ENCODE results near the gene UNC45A.

Gene UNC45A

DNA sequence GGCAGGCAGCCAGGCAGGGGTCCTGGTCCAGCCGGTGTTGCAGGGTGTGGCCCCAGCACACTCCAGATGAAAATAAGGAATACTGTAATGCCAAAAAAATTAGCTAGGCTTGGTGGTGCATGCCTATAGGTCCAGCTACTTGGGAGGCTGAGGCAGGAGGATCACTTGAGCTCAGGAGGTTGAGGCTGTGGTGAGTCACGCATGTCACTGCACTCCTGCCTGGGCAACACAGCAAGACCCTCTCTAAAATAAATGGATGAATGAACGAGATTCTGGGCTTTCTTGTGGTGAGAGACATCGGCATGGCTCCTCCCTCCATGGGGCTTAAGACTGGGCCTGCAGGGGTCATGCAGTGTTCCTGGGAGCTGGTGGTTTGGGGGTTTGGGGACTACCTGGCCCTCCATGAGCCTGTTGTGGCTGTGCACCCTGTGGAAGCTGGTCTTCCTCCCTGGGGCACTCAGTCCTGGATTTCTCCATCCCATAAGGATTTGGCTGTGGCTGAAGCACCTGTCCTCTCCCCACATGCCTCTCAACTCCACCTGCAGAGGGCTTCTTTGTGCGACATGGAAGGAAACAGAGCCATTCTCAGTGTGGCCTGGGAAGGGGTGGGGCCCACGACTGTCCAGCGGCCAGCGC is 12.0 kb downstream of the UNC45A start:
- no peak for DNase-seq

DNA sequence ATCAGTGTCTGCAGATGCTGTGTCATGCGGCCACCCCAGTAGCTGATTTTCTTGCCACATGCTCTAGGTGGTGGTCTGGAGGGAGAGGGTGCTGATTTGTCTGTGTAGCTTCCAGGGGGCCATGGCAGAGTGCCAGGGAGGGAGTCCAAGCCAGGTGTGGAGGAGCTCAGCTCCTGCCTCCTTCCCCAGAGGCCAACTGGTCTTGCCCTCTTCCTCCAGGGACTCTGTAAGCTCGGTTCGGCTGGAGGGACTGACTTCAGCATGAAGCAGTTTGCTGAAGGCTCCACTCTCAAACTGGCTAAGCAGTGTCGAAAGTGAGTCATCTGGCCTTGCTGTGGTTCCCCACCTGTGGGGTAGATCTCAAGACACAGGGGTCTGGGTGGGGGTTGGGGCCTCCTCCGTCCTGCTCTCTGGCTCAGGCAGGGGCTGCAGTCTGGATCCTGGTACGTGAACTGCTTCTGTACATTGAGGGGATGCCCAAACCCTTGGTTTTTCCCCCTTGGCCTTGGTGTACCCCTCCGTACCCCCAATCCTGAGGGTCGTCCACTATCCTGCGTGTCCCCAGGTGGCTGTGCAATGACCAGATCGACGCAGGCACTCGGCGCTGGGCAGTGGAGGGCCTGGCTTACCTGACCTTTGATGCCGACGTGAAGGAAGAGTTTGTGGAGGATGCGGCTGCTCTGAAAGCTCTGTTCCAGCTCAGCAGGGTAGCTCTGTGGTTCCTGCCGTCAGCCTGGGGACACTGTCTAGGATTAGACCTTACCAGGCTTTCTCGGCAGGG is 12.7 kb downstream of the UNC45A start:
- DNase-seq, result no peak

DNA sequence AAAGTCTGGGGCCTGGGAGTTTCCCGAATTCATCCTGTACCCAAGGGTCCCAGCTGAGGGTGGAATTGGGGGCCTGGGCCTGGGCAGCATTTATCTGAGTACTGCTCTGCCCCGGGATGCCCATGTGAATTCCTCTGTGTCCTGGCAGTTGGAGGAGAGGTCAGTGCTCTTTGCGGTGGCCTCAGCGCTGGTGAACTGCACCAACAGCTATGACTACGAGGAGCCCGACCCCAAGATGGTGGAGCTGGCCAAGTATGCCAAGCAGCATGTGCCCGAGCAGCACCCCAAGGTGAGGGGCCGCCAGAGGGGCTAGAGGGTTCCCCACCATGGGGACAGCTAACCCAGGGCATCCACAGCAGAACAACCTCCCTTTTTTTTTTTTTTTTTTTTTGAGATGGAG is 13.4 kb downstream of the UNC45A start:
- no peak for DNase-seq

DNA sequence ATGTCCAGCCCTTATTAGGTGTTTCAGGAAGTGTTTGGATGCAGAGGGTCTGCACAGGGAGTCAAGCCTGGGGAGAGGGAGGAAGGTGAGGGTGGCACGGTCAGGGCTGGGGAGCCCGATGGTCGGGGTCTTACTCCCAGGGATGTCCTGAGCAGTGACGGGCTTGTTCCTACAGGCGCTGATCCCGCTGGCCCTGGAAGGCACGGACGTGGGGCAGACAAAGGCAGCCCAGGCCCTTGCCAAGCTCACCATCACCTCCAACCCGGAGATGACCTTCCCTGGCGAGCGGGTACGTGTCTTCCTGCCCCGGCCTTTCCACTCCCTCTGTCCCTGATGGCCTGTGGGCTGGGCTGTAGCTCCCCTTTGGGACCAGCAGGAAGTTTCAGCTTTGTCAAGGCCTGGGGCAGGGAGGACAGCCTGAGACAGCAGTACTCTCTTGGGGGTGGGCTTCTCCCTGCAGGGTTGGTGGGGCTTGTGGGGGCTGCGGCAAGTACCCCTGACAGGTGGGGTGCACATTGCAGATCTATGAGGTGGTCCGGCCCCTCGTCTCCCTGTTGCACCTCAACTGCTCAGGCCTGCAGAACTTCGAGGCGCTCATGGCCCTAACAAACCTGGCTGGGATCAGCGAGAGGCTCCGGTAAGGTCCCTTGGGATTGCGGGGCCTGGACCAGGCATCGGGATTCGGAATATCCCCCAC is 15.0 kb downstream of the UNC45A start:
- no peak for DNase-seq

DNA sequence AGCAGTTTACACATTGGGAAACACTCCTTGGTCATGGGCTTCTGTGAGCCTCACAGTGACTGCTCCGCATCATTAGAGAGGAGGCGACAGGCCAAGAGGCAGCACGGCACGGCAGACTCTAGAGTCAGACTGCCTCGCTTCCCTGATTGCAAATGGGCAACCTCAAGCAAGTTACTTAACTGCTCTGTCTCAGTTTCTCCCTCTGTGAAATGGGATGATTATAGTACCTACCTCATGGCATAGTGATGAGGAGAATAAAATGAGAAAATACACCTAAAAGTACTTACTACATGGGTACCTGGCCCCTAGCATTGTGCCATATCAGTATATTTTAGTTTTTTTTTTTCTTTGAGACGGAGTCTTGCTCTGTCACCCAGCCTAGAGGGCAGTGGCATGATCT is 15.6 kb downstream of the UNC45A start:
- DNase-seq, result no peak

DNA sequence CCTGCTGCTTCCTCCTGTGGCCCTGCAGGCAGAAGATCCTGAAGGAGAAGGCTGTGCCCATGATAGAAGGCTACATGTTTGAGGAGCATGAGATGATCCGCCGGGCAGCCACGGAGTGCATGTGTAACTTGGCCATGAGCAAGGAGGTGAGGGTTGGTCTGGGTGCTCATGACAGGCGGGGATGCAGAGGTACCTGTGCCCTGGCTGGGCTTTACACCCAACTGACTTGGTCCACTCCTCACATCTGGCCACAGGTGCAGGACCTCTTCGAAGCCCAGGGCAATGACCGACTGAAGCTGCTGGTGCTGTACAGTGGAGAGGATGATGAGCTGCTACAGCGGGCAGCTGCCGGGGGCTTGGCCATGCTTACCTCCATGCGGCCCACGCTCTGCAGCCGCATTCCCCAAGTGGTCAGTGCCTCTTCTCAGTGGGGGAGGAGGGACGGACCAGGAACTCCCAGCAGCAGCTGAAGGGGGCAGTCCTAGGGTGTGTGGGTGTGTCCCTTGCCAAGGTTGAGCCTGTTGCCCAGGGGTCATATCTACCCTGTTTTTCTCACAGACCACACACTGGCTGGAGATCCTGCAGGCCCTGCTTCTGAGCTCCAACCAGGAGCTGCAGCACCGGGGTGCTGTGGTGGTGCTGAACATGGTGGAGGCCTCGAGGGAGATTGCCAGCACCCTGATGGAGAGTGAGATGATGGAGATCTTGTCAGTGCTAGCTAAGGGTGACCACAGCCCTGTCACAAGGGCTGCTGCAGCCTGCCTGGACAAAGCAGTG is 18.0 kb downstream of the UNC45A start:
- DNase-seq, result no peak

DNA sequence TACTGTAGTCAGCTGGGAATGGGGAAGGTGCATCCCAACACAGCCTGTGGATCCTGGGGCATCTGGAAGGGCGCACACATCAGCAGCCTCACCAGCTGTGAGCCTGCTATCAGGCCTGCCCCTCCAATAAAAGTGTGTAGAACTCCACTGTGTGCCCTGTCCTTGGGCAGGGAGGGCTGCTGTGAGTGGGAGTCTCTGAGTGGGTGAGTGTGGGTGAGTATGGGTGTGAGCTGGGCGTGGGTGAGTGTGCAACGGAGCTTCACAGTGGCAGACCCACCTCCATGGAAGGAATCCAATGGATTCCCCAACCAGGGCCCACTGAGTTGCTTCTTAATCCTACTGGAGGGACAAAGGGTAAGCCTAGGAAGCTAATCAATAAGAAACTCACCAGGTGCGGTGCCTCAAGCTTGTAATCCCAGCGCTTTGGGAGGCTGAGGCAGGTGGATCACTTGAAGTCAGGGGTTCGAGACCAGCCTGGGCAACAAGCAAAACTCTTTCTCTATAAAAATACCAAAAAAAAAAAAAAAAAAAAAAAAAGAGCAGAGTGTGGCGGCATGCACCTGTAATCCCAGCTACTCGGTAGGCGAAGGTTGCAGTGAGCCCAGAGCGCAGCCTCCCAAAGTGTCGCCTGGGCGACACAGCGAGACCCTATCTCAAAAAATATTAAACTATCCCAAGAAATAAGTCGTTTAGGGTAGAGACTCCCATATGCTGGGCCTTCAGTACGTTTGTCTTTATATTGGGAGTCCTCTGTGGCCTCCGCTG is 19.0 kb downstream of the UNC45A start:
- no peak for DNase-seq

DNA sequence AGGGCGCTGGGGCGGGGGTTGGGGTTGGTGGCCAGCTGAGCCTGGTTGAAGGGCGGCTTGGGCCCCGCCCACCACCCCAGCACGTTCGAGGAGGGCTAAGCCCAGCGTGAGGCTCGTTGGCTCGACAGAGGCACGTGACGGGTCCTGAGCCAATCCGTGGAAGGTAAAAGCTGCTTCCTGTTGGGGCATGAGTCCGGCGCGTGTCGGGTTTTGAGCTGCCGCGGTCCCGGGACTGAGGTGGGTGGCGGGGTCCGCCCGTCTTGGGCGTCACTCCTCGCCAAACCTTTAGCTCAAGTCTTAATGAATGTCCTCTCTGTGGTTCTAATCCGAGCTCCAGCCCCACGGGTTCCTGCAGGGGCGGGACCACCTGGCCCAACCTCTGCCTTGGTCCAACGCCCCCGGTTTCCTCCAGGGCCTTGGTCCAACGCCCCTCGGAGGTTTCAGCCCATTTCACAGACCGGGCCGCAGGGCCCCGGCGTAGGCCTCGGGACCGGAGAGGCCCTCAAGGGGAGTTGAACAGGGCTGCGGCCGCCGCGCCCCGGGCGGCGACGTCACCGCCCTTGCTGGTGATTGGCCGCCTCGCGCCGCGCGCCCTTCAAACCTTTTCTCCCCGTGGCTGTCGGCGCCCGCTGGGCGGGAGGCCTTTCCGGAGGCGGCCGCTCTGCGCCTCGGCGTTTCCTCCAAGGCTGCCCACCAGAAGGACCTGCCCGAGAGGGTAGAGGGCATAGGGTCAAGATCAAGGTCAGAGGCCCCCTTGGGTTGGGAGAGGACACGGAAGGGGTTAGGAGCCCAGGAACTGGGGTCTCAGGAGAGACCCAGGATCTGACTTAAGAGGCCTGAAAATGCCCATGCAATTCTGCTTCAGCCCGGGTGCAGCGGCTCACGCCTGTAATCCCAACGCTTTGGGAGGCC is 19.9 kb downstream of the UNC45A start, which contains the start of gene RCCD1:
Gene RCCD1 (plus strand): TSS at position 173 of the 912 bp plus-strand sequence. CDS start 1,851 bp downstream, outside the sequence.
- DNase-seq, result peak; percentile 94

DNA sequence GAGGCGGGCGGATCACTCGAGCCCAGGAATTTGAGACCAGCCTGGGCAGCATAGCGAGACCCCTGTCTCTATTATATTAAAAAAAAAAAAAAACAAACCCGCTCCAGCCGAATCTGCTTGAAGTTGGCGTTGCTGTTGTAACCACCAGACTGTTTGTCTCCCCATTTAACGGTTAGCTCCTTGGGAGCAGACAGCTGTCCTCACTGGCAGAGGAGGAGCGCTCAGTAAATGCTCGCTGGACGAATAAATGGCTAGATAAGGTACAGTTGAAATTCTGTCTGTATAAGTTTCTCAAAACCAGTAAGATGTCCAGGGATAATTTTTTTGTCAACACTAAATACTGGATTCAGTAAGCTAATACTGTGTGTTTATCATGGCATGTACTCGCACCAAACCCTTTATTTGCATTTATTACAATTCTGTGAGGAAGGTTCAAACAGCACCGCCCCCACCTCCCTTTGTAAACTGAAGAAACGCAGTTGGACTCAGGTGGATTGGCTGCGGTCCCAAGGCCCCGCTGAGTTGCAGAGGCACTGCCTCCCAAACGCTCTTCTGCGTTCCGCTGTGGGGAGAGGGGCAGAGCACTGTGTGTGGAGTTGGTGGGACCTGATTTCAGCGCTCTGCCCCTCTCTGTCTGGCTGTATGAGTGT is 20.7 kb downstream of the UNC45A start:
- DNase-seq, result no peak

DNA sequence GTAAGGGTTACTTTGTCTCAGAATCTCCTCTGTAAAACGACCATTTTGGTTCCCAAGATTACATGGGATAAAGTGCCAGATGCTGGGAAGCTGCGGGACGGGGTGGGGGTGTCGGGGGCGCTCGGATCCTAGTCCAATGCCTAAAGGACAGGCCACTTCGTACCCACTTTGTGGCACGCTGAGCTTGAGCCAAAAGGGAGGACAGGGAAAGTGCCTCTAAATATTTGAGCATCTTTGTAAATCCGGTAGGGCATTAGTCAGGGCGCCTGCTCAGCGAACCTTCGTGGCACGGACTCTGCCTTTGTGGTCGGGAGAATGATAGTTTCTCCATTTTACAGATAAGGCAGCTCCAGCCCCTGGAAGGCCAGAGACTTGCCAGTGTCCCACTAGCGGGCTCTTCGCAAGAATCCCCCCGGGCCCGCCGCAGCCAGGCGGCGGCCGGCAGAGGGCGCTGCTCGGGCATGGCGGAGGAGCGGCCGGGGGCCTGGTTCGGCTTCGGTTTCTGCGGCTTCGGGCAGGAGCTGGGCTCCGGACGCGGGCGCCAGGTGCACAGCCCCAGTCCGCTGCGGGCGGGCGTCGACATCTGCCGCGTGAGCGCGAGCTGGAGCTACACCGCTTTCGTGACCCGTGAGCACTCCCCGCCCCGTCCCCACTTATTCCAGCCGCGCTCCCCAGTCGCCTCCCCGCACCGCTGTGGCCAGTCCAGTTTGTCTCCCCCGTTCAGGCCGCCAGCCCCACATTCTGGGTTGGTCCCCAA is 21.4 kb downstream of the UNC45A start:
- peak; percentile 55 for DNase-seq

DNA sequence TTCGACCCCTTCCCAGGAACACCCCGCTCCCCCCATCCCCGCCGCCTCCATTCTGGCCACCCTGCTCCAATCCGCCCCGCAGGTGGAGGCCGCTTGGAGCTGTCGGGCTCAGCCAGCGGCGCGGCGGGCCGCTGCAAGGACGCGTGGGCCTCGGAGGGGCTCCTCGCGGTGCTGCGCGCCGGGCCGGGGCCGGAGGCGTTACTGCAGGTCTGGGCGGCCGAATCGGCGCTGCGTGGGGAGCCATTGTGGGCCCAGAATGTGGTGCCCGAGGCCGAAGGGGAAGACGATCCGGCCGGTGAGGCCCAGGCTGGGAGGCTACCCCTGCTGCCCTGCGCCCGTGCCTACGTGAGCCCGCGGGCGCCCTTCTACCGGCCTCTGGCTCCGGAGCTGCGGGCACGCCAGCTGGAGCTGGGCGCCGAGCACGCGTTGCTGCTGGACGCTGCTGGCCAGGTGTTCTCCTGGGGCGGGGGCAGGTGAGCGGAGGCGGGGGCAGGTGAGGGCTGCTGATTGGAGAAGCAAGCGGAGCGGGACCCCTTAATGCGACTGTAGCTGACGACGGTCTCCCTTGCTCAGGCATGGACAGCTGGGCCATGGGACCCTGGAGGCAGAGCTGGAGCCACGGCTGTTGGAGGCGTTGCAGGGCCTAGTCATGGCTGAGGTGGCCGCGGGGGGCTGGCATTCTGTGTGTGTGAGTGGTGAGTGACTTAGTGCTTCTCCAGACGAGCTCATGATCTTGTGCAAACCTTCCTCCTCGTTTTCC is 22.1 kb downstream of the UNC45A start:
- DNase-seq, result no peak

DNA sequence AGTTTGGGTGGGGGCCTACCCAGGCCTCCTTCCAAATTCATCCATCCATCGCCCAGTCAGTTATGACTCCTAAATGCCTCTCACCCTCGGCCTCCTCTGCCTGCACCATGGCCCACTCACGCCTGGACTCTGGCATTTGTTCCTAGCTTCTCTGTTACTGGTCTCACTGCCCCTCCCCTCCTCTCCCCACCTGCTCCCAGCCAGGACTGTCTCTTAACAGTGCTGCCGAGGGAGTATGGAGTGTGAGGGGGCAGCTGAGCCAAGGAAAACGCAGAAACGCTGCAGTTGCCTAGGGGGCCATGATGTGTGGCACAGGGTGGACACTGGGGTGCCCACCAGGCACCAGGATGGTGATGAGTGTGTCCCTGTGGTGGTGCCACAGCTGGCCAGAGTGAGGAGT is 22.7 kb downstream of the UNC45A start:
- no peak for DNase-seq

DNA sequence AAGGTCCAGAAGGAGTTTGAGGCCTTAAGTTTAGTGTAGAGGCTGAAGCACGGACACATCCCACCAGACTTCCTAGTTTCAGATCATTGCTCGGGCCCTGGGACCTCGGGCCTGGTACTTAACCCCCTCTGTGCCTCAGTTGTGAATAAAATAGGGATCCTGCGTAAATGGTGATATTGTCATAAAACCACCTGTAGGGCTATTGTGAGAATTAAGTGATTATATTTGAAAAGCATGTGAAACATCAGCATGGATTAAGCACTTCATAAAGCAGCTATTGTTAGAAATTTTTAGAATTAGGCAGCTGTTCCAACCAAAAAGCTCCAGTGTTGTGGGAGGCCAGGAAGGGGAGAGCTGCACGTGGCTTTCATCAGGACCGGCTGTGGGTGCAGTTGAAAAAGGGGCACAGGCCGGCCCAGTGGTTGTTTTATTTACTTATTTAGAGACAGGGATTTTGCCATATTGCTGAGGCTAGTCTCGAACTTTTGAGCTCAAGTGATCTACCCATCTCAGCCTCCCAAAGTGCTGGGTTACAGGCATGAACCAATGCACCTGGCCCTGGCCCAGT is 24.0 kb downstream of the UNC45A start:
- DNase-seq, result no peak

DNA sequence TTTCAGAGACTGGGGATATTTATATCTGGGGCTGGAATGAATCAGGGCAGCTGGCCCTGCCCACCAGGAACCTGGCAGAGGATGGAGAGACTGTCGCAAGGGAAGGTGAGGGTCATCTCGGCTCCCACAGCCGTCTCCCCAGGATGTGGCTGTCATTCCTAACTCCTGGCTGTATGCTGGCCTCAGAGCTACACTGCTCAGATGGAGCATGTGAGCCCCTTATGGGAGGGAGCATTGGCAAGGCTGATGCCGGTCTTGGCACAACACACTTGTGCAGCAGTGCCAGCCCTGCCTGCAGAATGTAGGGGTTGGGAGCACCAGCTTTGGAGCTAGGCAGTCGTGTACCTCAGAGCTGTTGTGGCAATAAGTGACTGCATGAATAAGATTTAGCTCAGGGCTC is 24.8 kb downstream of the UNC45A start:
- no peak for DNase-seq

DNA sequence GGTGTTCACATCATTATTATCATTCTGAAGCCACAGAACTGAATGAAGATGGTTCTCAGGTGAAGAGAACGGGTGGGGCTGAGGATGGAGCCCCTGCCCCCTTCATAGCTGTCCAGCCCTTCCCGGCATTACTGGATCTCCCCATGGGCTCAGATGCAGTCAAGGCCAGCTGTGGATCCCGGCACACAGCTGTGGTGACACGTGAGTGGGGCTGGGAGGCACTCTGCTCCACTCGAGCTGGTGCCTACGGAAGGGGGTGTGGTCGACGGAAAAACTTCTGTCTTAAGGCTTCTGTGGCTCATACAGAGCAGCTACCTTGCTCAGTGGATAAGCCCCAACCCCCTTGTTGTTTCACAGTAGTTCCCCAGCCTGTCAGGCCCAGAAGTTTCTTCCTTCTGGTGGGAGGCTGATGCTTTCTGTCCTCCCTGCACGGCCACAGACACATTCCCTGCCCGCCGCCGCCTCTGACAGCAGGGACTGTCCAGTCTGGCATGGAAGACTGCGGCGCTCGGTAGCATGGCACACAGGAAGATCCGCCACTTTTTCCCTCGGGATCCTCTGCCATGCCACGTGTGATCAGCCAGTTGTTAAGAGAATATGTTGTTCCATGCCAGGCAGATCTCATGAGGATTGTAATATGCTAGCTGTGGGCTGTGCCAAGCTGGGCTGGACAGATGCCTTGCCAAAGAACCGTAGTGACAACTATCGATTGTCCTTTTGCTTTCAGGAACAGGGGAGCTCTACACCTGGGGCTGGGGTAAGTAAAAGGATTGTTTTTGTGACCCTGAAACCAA is 25.4 kb downstream of the UNC45A start:
- no peak for DNase-seq

DNA sequence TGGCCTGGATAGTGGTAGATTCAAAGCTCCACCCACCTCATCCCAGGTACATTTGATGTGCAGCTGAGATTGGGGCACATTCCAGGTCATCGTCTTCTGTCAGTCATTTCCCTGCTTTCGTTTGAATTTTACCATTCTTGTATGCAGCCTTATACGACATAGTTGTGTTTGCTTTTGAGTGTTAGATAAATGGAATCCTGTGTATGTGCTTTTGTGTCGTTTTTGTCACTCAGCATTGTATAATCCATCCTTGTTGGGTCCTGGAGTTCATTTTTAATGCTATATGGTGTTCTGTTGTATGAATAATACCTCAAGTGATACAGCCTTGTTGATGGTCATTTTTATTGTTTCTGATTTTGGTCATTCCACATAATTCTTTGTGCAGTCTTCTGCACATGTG is 26.9 kb downstream of the UNC45A start:
- no peak for DNase-seq

DNA sequence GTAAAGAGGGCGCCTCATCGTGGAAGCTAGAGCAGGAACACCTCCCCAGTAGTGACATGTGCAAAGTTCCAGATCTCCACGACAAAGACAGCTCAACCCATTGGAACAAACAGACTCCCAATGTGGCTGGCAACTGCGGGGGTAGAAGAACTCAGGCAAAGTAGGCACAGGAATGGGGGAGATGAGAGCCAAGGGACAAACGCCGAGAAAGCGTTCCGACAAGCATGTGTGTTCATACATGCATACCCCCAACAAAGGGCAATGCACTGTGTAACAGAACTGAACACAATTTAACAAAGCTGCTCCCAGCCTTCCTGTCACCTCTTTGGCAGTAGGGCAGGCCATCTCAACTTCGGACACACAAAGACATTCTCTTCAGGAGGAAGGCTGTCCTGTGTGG is 31.2 kb downstream of the UNC45A start:
- DNase-seq, result no peak

DNA sequence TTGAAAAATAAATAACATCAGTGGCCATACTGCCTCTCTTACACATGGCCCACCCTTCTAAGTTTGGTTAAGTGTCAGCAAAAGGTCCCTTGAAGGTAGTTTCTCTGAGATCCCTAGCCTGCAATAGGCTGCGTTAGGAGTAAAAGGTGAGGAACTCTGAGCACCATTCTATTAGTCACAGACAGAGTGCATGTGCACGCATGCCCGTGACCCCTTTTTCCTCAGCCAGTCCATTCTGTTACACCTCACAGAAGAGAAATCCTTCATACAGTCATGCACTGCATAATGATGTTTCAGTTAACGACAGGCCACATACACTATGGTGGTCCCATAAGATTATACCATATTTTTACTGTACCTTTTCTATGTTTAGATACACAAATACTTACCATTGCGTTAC is 32.1 kb downstream of the UNC45A start:
- no peak for DNase-seq
